ENCODE data around the gene NCAPH2.

NCAPH2 gene

GRCh38 chr22:50474710-50475651 lies 33.0 kb upstream of the NCAPH2 start, which contains the start of gene SBF1:
Gene SBF1 (minus strand): TSS chr22:50475035. CDS start chr22:50474840, 195 bp downstream.
- peak; percentile 82 for DNase-seq (ENCODE audit: low read depth, low spot score)

DNA sequence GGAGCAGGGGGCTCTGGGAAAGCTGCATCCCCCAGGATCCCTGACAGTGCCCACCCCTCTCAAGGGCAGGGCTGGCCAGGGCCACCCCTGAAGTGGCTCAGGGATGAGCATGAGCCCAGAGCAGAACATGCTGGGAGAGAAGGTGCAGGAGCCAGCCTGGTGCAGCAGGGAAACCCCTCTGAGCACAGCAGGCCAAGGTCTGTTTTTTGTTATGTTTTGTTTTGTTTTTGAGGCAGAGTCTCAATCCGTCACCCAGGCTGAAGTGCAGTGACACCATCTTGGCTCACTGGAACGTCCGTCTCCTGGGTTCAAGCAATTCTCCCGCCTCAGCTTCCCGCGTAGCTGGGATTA lies 32.4 kb upstream of the NCAPH2 start:
- no peak for DNase-seq (ENCODE audit: low read depth, low spot score)

DNA sequence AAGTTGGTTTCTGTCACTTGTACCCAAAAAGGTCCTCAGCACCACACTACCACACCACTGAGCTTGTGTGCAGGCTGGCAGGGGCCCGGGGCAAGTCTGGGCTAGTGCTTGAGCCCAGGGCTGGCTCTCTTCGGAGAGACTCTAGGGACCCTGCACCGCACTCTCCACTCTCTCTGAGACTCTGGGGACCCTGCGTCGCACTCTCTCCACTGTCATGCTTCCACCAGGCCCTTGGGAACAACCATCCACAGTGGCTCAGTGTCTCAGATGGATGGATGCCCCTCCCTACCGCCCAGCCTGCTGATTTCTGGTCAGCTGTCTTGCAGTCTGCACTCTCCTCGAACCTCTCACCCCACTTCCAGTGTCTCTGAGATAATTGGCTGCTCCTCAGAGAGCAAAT lies 31.2 kb upstream of the NCAPH2 start:
- DNase-seq (ENCODE audit: low read depth, low spot score), result no peak

- DNase-seq (ENCODE audit: low read depth, low spot score), result no peak
Measured at GRCh38 chr22:50477923-50478322, 30.1 kb upstream of the NCAPH2 start.

GRCh38 chr22:50479721-50480120 lies 28.3 kb upstream of the NCAPH2 start:
- no peak for DNase-seq (ENCODE audit: low read depth, low spot score)

DNA sequence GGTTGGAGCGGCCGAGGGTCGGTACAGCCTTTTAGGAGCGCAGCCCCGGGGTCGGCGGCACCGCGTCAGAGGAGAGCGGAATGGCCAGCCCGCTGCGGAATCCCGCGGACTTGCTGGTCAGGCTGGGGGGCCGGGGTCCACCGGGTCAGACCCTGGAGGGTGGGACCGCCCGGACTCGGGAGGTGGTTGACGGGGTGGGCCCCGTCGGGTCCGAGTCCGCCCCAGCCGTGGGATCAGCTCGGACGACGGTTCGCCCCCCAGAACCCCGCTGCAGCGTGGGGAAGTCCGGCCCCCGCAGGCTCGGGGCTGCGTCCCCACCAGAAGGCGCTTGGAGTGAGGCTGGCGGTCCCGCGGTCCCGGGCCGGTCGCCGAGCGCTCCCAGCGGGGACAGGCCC lies 27.0 kb upstream of the NCAPH2 start:
- no peak for DNase-seq (ENCODE audit: low read depth, low spot score)

DNA sequence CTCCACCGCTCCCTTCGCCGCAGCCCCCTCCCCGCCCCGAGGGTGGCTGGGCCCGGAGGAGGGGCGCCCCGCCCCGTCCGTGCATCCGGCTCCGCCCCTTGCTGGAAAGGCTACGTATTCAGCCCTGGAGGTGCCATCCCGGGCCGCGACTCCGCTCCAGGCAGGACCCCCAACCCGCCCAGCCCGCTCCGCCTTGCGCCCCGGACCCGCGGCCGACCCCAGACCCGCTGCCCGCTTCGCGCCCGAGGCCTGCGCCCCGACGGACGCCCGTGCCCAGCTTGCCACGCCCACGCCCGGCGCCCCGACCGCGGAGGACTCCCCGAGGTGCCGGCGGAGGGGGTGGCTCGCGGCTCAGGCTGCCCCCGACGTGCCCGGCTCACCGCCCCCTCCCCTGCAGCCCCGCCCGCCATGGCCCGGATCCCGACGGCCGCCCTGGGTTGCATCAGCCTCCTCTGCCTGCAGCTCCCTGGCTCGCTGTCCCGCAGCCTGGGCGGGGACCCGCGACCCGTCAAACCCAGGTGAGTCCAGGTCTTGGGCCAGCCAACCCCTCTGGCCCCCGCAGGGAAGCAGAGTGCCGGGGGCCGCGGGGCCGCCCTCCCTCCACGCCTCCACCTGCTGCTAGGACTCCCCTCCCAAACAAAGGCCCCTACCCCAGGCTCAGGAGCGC lies 26.5 kb upstream of the NCAPH2 start, which contains the start of gene ADM2:
TSS of gene ADM2 (plus strand) at position 104 of the 667 bp plus-strand sequence. CDS start at position 409, 305 bp downstream.
- no peak for DNase-seq (ENCODE audit: low read depth, low spot score)

DNA sequence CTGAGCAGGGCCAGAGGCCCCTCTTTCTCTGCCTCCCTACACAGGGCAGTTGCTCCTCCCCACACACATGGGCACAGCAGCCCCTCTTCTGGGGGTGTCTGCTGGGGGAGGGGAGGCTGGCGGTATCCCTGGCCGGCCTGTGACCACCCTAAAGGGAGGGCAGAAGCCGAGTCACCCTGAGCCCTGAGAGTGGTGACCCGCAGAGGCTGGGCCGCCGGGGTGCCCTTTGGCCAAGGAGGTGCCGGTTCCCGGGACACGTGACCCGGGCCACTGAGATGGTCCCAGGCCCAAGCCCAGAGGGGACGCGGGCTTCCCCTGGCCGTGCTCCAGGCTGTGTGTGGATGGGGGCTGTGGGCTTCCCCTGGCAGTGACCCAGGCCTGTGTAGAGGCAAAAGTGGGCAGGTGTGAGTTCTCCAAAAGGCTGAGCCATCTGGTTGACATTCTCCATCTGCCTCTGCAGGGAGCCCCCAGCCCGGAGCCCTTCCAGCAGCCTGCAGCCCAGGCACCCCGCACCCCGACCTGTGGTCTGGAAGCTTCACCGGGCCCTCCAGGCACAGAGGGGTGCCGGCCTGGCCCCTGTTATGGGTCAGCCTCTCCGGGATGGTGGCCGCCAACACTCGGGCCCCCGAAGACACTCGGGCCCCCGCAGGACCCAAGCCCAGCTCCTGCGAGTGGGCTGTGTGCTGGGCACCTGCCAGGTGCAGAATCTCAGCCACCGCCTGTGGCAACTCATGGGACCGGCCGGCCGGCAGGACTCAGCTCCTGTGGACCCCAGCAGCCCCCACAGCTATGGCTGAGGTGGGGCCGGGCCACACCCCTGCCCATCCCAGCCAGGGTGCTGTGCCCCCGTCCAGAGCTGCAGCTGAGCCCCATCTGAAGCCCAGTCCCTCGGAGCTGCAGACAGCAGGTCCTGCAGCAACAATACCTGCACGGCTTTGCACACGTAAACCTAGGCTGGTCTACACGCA lies 25.6 kb upstream of the NCAPH2 start:
- DNase-seq (ENCODE audit: low read depth, low spot score), result no peak

DNA sequence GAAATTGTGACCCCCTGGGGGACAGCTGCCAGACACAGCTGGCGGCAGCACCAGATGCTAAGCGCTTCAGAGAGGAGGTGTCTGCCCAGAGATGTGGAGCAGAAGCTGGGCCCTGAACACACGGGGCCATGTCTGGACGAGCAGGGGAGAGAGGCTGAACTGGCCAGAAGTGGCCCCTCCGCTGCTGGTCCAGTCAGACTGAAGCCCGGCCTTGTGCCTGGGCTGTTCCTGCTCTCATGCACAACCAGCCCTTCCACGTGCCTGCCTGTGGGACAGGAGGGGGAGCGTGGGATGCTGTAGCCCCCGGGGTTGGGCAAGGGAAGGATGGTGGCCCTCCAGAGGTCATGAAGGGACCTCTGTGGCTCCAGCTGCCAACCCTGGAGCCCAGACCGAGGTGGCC lies 24.9 kb upstream of the NCAPH2 start:
- DNase-seq (ENCODE audit: low read depth, low spot score), result no peak

DNA sequence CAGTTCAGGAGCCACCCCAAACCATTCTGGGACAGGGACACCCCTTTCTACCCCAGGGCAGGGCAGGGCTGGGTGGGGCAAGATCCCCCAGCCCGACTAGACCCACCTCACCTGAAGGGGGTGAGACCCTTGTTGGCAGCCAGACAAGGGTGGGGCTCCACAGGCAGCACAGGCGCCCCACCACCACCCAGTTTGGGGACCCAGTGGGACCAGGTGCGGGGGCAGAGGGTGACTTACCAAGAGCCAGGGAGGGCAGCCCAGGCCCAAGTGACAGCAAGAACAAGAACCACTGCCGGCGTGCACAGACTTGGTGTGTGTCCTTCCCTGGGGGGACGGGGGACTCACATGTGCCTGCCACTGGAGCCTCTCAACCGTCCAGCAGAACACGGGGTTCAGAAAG lies 24.5 kb upstream of the NCAPH2 start:
- no peak for DNase-seq (ENCODE audit: low read depth, low spot score)

DNA sequence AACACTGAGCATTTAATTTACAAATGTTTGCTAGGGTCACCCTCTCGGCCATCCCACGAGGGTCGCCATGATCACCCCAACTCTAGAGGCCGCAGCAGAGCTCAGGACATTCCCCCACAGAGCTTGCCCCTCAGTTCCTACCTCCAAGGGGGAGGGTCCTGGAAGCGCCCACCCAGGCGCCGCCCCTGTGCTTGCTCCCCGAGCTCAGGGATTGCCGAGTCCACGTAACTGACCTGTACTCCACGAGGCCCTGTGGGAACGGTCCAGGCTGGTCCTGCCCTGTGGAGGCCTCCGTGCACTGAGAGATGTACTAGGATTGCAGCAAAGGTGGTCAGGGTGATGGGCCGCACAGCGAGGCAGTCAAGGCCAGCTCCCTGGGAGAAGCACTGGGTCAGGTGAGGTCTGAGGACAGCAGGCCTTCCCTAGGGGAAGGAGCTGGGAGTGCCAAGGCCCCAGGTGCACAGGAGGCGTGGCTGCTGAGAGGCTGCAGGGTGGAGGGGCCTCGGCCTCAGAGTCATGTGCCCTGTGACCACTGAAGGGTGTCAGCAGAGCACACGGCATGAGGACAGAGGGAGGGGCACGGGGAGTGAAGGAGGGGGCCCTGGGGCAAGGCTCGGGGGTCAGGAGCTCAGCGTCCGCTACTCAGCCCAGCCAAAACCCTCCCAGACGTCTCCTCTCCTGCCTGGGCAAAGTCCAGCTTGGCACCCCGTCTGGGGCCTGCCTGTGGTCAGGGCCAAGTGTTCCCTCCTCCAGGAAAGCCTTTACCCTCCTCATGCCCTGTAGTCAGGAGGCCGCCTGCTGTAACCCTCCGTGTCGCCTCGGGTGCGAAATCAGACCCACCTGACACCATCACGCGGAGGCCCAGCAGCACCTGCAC lies 23.8 kb upstream of the NCAPH2 start:
- DNase-seq (ENCODE audit: low read depth, low spot score), result no peak

GRCh38 chr22:50485221-50486131 lies 22.5 kb upstream of the NCAPH2 start:
- DNase-seq (ENCODE audit: low read depth, low spot score), result no peak

DNA sequence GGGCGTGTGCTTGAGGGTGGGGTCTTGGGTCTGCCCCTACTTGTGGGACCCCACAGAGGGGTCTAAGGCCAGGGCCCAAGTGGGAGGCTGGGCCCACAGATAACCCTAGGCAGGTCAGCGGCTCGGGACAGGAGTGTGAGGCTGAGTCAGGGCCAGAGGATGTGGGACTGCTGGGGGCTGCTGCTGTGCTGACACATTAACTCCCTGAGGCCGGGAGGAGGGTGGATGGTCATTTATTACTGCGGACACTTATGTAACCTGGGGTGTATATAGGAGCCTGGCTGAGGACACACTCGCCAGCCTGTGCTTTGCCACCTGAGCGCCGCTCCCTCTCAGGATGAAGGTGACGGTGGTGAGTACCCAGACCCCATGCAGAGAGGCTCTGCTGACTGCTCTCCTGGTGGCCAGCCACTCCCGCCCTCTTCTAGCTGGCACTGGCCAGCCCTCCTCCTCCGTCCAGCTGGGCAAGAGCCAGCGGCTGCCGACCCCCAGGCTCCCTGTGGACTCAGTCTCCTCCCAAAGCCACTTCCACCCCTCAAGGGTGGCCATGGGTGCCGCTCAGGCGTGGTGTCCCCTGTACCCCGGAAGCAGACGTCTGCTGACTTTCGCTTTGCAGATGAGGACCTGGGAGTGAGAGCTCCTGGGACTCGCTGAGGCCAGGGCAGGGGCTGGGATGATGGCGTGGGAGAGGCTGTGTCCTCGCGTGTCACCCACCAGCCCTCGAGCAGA lies 21.3 kb upstream of the NCAPH2 start, which contains the start of gene MIOX:
TSS of gene MIOX (plus strand) at position 299 of the 729 bp plus-strand sequence. CDS start at position 338, 39 bp downstream.
- DNase-seq (ENCODE audit: low read depth, low spot score), result no peak

- no peak for DNase-seq (ENCODE audit: low read depth, low spot score)
Measured at GRCh38 chr22:50487290-50488005, 20.6 kb upstream of the NCAPH2 start.

GRCh38 chr22:50488006-50488677 lies 19.9 kb upstream of the NCAPH2 start:
- DNase-seq (ENCODE audit: low read depth, low spot score), result no peak

DNA sequence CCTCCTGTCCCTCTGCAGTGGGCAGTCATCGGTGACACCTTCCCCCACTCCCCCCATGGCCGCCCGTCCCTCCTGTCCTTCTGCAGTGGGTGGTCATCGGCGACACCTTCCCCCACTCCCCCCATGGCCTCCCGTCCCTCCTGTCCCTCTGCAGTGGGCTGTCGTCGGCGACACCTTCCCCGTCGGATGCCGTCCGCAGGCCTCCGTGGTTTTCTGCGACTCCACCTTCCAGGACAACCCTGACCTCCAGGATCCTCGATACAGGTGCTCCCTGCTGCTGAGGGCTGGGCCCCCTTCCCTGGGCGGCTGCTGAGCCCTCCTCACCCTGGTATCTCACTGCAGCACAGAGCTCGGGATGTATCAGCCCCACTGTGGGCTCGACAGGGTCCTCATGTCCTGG lies 19.1 kb upstream of the NCAPH2 start:
- DNase-seq (ENCODE audit: low read depth, low spot score), result no peak
